Measurements from ENCODE around the gene NFKBIL1.
"Not testable (repeated sequence)": the region's sequence is repeated elsewhere in the genome, so short reads cannot be mapped to it uniquely, and the experiment has no call there.

The NFKBIL1 gene

DNA sequence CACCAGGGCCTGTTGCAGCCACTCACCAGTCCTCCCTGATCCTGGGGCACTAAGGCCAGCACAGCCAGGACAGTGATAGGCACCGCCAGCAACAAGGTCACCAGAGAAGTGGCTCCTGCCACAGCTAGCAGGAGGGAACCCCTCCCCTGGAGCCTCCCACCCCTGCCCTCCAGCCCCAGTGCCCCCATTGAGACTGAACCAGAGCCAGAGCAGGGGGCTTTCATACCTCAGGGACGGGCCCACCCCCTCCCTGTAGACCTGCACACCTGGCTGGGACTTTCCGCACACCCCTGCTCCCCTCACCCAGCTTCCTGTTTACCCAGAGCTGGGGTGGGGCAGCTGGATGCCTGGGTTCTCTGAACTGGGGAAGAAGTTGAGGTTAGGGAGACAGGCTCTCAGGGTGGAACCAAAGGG lies 34.8 kb downstream of the NFKBIL1 start, which contains the start of gene LTB:
Gene LTB (minus strand): TSS at position 195 of the 414 bp plus-strand sequence. CDS start 7 bp downstream, at position 188.
- DNase-seq = peak; percentile 49

- no peak for DNase-seq
Measured at GRCh38 chr6:31585491-31585890, 38.1 kb downstream of the NFKBIL1 start.

DNA sequence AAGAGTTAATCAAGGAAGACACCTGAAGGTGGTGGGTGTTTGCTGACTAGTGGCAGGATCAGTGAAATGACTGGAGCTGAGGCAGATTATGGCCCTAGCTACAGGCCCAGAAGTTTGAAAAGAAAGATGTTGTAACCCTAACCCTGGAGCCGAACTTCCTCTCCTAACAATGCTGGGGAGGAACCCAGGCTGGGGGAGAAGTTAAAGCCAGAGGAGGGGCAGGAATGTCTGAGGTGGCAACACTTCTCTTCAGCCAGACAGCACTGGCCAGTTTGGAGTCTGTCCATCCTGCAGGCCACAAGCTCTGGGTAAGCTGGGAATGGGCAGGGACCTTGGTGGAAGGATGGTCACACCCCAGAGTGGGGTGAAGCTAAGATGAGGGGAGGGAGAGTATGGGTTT lies 38.6 kb downstream of the NFKBIL1 start, which contains the start of gene LST1:
Gene LST1 (plus strand): TSS at position 270 of the 400 bp plus-strand sequence. CDS start 1,023 bp downstream, outside the sequence.
- DNase-seq = no peak

- DNase-seq = no peak
Measured at GRCh38 chr6:31586599-31587281, 39.3 kb downstream of the NFKBIL1 start.

GRCh38 chr6:31587791-31588777 lies 40.7 kb downstream of the NFKBIL1 start:
- no peak for DNase-seq

DNA sequence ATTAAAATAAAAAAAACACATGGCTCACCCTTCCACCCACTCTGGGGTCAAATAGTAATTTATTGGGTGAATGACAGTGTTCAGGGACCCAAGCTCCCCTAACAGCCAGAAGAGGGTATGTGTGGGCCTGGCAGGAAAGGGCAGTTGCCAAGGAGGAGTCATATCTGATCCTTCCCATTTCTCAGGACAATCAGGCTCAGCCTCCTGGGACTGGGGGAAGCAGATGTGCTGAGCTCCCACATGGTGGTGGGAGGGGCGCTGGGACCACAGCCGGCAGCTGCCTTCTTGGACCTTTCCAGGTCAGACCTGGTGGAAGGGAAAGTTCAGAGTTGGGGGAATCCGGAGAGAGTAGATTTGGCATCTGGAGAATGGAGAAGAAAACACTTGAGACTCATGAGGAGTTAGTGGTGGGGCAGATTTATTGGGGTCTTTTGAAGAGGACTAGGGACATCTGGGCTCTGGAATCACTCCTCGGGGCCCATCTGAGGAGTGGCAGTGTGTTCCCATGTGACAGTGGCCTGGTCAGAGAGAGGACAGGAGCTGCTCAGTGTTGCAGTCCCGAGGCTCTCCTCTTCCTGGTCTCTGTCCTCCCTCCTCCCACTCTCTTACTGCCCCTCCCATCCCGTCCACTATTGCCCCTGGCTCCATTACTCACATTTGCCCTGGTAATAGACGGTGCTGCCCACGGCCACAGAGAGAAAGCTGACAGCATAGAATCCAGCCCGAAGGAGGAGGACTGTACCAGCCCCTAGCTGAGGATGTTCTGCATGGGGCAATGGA lies 41.7 kb downstream of the NFKBIL1 start:
- DNase-seq = no peak

- DNase-seq = not testable (repeated sequence)
Measured at GRCh38 chr6:31590691-31591090, 43.3 kb downstream of the NFKBIL1 start.

DNA sequence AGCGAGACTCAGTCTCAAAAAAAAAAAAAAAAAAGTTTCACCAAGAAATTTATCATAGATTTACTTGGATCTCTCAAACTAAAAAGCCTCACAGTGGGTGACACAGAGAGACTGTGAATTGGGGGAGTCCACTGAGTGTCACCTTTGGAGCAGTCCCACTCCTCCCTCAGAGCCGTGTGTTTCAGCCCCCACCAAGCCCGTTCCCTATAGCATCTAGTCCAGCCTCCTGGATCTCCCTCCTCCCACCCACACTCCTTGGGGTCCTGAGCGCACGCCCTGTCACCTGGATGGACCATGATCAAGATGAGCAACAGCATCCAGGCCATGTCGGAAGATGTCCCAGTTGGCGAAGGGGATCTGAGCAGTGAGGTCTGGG lies 45.0 kb downstream of the NFKBIL1 start:
- no peak for DNase-seq

GRCh38 chr6:31597006-31597405 lies 49.6 kb downstream of the NFKBIL1 start:
- peak; percentile 26 for DNase-seq

DNA sequence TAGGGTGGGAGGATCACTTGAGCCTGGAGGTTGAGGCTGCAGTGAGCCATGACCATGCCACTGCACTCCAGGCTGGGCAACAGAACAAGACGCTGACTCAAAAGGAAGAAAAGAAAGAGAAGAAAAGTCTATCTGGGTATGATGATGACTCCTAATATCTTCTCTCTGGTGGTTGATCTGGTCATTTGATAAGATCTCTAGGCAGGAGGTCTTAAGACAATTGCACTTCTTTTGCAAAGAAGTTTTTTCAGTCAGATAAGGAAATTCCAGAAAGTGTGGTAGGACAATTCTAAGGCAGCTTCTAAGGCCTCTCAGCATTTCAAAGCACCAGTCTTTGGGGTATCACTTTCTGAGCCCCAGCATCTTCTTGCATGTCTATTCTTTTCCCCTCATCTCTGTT lies 59.9 kb downstream of the NFKBIL1 start:
- DNase-seq = no peak

Data from activated CD4-positive, alpha-beta T cell treated with anti-CD3 and anti-CD28 coated beads for 1 hour (primary cell).